ENCODE results near the gene HS3ST3A1. TPM values are rescaled to one million over a fixed set of nuclear protein-coding genes. Genes with fewer than 3 reads are reported as not detected.

Gene HS3ST3A1
- total RNA-seq, 1 donor from 2014 or later, result not detected

- DNase-seq (no peak), ATAC-seq (ENCODE audit: low read depth) (no peak)
- peaks cover 2% of the 10 kb centered on the region for H3K9me3 Mint-ChIP-seq
- ChIA-PET POLR2A (no interaction called here), CTCF (no interaction called here)
- H3K27ac Mint-ChIP-seq, result no peak overlapping the region
- no peak for TF ChIP-seq CTCF (IDR thresholded peaks at IDR 0.05)
- H3K27me3 Mint-ChIP-seq, result peaks cover 28% of the 10 kb centered on the region
- intact Hi-C loops (cut with micrococcal nuclease), result no loop called here
- no peaks in the 10 kb centered on the region for H3K36me3 Mint-ChIP-seq (ENCODE audit: low read depth)
- H3K4me3 Mint-ChIP-seq, result no peak overlapping the region
- no peaks in the 10 kb centered on the region for H3K4me1 Mint-ChIP-seq
Observed at GRCh38 chr17:13572581-13572980, 29.1 kb downstream of the HS3ST3A1 start.

DNA sequence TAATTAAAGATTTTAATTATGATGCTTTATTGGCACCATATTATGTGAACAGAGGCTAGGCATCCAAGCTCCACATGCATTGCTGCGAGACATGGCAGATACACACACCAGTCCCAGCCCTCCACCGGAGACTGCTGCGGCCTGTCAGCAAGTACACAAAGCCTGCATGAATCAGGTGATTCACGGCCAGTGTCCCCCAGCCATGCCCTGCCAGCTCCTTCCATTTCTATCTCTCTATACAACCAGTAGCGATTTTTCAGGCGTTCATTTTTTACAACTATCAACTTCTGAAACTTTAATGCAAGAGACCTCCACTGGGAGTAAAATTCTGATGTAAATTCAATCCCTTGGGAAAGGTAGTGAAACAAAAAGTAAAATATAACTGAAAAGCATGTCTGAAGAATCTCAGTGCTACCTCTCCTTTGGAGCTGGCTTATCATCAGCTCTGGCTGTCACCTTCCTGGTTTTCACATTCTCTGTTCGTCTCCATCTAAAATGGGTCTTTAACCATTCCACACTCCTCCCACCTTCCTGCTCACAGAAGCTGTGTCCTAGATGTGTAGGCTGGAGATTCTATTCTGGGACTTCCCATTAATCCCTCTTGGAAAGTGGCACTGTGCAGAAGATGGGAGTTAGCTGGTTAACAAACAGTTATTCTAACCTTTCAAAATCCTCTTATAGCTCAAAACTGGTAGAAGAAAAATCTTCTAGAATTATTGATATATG lies 32.2 kb downstream of the HS3ST3A1 start:
- H3K9me3 Mint-ChIP-seq, result peaks cover 3% of the 10 kb centered on the region
- no peaks in the 10 kb centered on the region for H3K4me1 Mint-ChIP-seq
- no peak for DNase-seq
- H3K27ac Mint-ChIP-seq, result no peak overlapping the region
- H3K27me3 Mint-ChIP-seq, result peaks cover 22% of the 10 kb centered on the region
- no peak overlapping the region for H3K4me3 Mint-ChIP-seq
- ChIA-PET POLR2A (no interaction called here), CTCF (no interaction called here)
- no peak for ATAC-seq (ENCODE audit: low read depth)
- H3K36me3 Mint-ChIP-seq (ENCODE audit: low read depth), result no peaks in the 10 kb centered on the region
- TF ChIP-seq CTCF (IDR thresholded peaks at IDR 0.05), result no peak
- intact Hi-C loops (cut with micrococcal nuclease), result no loop called here

DNA sequence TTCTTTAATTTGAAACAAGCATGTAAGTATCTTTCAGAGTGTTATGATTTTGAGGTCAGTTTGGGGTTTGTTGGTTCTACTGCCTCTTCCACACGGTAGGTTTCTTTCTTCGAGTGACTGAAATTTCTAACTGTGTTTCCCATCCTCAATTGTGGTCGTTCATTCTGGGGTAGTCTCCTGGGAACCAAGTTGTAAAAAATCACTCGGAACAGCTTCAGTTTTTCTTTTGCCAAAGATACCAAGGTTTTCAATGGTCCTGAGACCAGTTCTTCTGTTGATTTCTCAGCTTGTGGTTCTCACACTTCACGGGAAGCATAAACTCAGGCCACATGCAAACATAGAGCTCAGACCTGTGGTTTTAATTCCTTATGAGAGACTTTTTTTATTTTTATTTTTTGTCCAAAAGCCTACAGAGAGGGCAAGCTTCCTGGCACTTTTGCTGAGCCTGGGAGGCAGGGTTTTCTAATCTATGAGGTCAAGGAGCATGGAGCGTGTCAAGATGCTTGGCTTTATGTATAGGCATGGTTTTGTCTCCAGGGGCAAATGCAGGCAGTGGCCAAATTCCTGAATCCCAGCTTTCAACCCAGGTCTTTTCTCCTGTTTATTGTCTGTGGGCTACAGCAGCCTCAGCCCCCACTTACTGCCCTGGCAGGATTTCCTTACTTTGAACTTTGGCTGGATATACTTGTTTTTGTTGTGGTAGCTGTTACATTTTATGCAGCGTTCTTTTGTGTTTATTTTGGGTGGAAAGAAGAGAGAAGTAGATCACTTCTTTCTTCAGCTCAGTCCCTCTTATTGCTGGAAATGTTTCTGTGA lies 32.9 kb downstream of the HS3ST3A1 start:
- CTCF ChIA-PET, result no interaction called here
- H3K4me3 Mint-ChIP-seq, result no peak overlapping the region
- TF ChIP-seq CTCF (IDR thresholded peaks at IDR 0.05), result no peak
- POLR2A ChIA-PET, result no interaction called here
- no peaks in the 10 kb centered on the region for H3K4me1 Mint-ChIP-seq
- intact Hi-C loops (cut with micrococcal nuclease), result no loop called here
- no peak for ATAC-seq (ENCODE audit: low read depth)
- H3K27me3 Mint-ChIP-seq, result peaks cover 21% of the 10 kb centered on the region
- DNase-seq, result no peak
- peaks cover 3% of the 10 kb centered on the region for H3K9me3 Mint-ChIP-seq
- no peaks in the 10 kb centered on the region for H3K36me3 Mint-ChIP-seq (ENCODE audit: low read depth)
- H3K27ac Mint-ChIP-seq, result no peak overlapping the region

GRCh38 chr17:13563866-13564265 lies 37.9 kb downstream of the HS3ST3A1 start:
- ChIA-PET POLR2A (no interaction called here), CTCF (no interaction called here)
- Mint-ChIP-seq H3K27ac (no peak overlapping the region), H3K4me3 (no peak overlapping the region), H3K9me3 (peaks cover 3% of the 10 kb centered on the region), H3K27me3 (no peaks in the 10 kb centered on the region), H3K4me1 (no peaks in the 10 kb centered on the region), H3K36me3 (ENCODE audit: low read depth) (no peaks in the 10 kb centered on the region)
- TF ChIP-seq CTCF (IDR thresholded peaks at IDR 0.05), result no peak
- intact Hi-C loops (cut with micrococcal nuclease), result no loop called here
- DNase-seq, result no peak
- ATAC-seq (ENCODE audit: low read depth), result no peak

- ATAC-seq (ENCODE audit: low read depth), result no peak
- H3K36me3 Mint-ChIP-seq (ENCODE audit: low read depth), result no peaks in the 10 kb centered on the region
- ChIA-PET CTCF (no interaction called here), POLR2A (no interaction called here)
- no peaks in the 10 kb centered on the region for H3K27me3 Mint-ChIP-seq
- TF ChIP-seq CTCF (IDR thresholded peaks at IDR 0.05), result no peak
- no peaks in the 10 kb centered on the region for H3K4me1 Mint-ChIP-seq
- intact Hi-C loops (cut with micrococcal nuclease), result no loop called here
- H3K4me3 Mint-ChIP-seq, result no peak overlapping the region
- H3K9me3 Mint-ChIP-seq, result peaks cover under 1% of the 10 kb centered on the region
- H3K27ac Mint-ChIP-seq, result no peak overlapping the region
- no peak for DNase-seq
Observed at GRCh38 chr17:13562271-13562800, 39.4 kb downstream of the HS3ST3A1 start.

Data from activated B cell treated with CpG ODN at 0.5 μM for 24 hours (primary cell).